Neuron (in vitro differentiated cells): ENCODE results near the gene FHOD3.

Experiments used
- H2AFZ ChIP-seq: one replicate; pipeline ENCODE4 v1.6.1; 2013; ENCODE audit warnings: low read depth, mild to moderate bottlenecking, inconsistent platforms, low read length, moderate library complexity
- H3K27me3 ChIP-seq: one replicate; pipeline ENCODE4 v1.6.1; 2013; ENCODE audit warnings: low read length; ENCODE audit not compliant: insufficient read depth
- H3K36me3 ChIP-seq: one replicate; pipeline ENCODE4 v1.6.1; 2013; ENCODE audit warnings: low read length; ENCODE audit not compliant: insufficient read depth
- H3K4me1 ChIP-seq: one replicate; pipeline ENCODE4 v1.6.1; 2013; ENCODE audit warnings: low read length; ENCODE audit not compliant: insufficient read depth
- H3K4me3 ChIP-seq: 2 replicates; pipeline ENCODE4 v1.5.1; 2013; ENCODE audit warnings: mild to moderate bottlenecking, low read length, moderate library complexity
- H3K9me3 ChIP-seq: one replicate; pipeline ENCODE4 v1.6.1; 2013; ENCODE audit warnings: low read length

The FHOD3 gene

DNA sequence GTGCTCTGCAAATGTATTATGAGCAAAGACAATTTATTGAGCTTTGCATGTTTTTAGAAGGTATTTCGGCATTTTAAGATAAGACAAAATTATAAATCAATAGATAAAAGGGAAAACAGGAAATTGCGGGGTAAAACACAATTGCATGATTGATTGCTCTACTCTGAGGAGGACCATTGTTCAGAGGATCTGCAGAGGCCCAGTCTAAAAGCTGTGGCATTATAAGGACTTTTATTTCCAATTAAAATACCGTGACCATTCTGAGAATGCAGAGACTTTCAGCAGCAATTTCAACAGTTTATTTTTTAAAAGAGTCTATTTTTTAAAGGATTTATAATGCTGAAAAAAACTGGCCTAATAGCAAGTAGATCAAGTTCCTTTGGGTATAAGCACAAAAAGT lies 469.3 kb downstream of the FHOD3 start:
- Histone ChIP-seq H3K36me3 (peaks cover 18% of the 10 kb centered on the region), H3K4me1 (peaks cover 9% of the 10 kb centered on the region), H3K9me3 (peaks cover 10% of the 10 kb centered on the region), H2AFZ (no peak overlapping the region), H3K4me3 (no peak overlapping the region), H3K27me3 (no peaks in the 10 kb centered on the region)

- Histone ChIP-seq H3K27me3 (no peaks in the 10 kb centered on the region), H3K4me1 (peaks cover 9% of the 10 kb centered on the region), H3K36me3 (peaks cover 13% of the 10 kb centered on the region), H3K4me3 (no peak overlapping the region), H2AFZ (no peak overlapping the region), H3K9me3 (peaks cover 2% of the 10 kb centered on the region)
Observed at GRCh38 chr18:36769172-36769571, 471.7 kb downstream of the FHOD3 start.

GRCh38 chr18:36769611-36770314 lies 472.2 kb downstream of the FHOD3 start:
- Histone ChIP-seq H3K9me3 (no peaks in the 10 kb centered on the region), H3K4me3 (no peak overlapping the region), H3K36me3 (peaks cover 13% of the 10 kb centered on the region), H3K4me1 (peaks cover 9% of the 10 kb centered on the region), H2AFZ (no peak overlapping the region), H3K27me3 (no peaks in the 10 kb centered on the region)

DNA sequence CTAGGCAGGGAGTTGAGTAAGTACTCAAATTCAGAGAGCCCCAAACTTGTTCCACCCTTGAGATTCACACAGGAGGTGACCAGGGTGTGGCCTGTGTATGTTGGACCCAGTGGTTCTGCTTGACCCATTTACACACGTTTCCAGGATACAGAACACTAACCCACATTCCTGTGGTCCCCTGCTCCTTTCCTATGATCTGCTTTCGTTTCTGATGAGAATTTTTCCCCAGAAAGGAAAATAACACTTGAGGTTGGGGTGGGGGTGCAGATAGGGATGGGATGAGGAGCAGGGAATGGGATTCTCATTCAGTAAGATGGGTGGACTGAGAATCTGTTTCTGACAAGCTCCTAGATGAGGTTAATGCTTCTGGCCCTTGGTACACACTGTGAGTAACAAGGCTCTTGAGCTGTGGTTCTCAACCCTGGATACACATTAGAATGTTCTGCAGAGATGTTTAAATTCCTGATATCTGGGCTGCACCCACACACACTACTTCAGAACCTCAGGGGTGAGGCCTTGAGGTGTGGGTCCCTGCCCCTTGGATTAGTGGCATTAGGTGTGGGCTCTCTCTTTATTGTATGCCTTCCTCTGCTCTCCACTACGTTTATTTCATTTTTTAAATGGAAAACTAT lies 472.9 kb downstream of the FHOD3 start:
- no peak overlapping the region for H3K4me3 ChIP-seq
- peaks cover 9% of the 10 kb centered on the region for H3K4me1 ChIP-seq
- H2AFZ ChIP-seq: no peak overlapping the region
- H3K9me3 ChIP-seq: no peaks in the 10 kb centered on the region
- H3K27me3 ChIP-seq: no peaks in the 10 kb centered on the region
- peaks cover 13% of the 10 kb centered on the region for H3K36me3 ChIP-seq

DNA sequence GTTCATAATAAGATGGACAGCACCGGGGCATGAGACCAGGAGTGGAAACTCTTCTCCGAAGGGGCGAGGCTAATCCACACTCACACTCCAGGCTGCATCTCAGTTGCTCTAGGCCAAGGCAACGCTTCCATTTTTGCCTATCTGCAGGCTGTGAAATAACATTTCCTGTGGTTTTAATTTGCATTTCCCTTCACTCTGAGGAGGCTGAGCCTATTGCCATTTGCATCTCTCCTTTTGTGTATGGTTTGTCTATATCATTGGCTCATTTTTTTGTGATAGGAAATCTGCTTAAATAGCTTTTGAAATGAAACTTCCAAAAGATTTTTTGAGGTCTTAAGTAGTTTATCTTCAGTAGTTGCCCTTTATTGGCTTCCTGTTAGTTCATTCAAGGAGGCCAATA lies 473.7 kb downstream of the FHOD3 start:
- H3K36me3 ChIP-seq: peaks cover 13% of the 10 kb centered on the region
- H3K4me1 ChIP-seq: peaks cover 9% of the 10 kb centered on the region
- no peak overlapping the region for H2AFZ ChIP-seq

GRCh38 chr18:36772241-36772723 lies 474.8 kb downstream of the FHOD3 start:
- H2AFZ ChIP-seq: no peak overlapping the region
- no peaks in the 10 kb centered on the region for H3K27me3 ChIP-seq
- peaks cover 9% of the 10 kb centered on the region for H3K4me1 ChIP-seq
- H3K36me3 ChIP-seq: peaks cover 15% of the 10 kb centered on the region
- H3K9me3 ChIP-seq: no peaks in the 10 kb centered on the region
- no peak overlapping the region for H3K4me3 ChIP-seq

More for the DNA sequence above, 473.7 kb downstream of the FHOD3 start:
- Histone ChIP-seq H3K9me3 (no peaks in the 10 kb centered on the region), H3K4me3 (no peak overlapping the region), H3K27me3 (no peaks in the 10 kb centered on the region)

- peaks cover 9% of the 10 kb centered on the region for H3K4me1 ChIP-seq
- H3K27me3 ChIP-seq: no peaks in the 10 kb centered on the region
- H2AFZ ChIP-seq: no peak overlapping the region
- H3K36me3 ChIP-seq: peaks cover 16% of the 10 kb centered on the region
- no peak overlapping the region for H3K4me3 ChIP-seq
- H3K9me3 ChIP-seq: no peaks in the 10 kb centered on the region
Observed at GRCh38 chr18:36775396-36775795, 477.9 kb downstream of the FHOD3 start.

GRCh38 chr18:36776650-36777049 lies 479.1 kb downstream of the FHOD3 start:
- Histone ChIP-seq H2AFZ (no peak overlapping the region), H3K27me3 (no peaks in the 10 kb centered on the region), H3K4me1 (no peaks in the 10 kb centered on the region), H3K4me3 (no peak overlapping the region), H3K36me3 (peaks cover 23% of the 10 kb centered on the region), H3K9me3 (no peaks in the 10 kb centered on the region)

DNA sequence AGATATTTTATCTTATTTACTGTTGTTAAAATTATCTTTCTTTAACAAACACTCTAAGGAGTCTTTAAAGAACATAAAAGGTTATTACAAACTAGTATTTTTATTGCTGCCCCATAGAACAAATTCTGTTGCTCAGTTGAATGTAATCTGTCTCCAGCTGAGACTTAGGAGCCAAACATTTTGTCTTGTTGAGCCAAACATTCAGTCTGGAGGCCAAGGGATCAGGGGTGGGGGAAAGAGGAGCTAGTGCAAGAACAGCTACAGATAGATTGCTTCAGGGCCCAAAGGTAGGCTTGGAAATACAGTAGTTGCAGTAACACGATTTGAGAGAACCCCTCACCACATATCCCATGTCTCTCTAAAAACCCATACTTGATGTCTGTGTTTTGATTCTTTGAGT lies 480.1 kb downstream of the FHOD3 start:
- Histone ChIP-seq H3K36me3 (peaks cover 23% of the 10 kb centered on the region), H3K4me3 (no peak overlapping the region), H3K9me3 (no peaks in the 10 kb centered on the region), H3K27me3 (no peaks in the 10 kb centered on the region), H2AFZ (no peak overlapping the region), H3K4me1 (no peaks in the 10 kb centered on the region)

DNA sequence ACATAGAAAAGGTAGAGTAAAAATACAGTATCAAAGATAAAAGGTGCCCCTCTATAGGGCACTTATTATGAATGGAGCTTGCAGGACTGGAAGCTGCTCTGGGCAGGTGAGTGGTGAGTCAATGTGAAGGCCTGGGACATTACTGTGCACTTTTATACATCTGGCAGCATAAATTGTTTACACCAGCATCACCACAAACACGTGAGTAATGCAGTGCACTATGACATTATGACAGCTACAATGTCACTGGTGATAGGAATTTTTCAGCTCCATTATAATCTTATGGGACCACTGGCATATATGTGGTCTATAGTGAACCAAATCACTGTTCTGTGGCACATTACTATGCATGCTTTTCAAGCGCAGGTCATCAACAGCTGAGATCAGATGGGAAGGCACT lies 483.2 kb downstream of the FHOD3 start:
- Histone ChIP-seq H3K36me3 (peaks cover 23% of the 10 kb centered on the region), H3K4me3 (no peak overlapping the region), H3K4me1 (no peaks in the 10 kb centered on the region), H2AFZ (no peak overlapping the region), H3K27me3 (no peaks in the 10 kb centered on the region), H3K9me3 (no peaks in the 10 kb centered on the region)

- Histone ChIP-seq H3K9me3 (no peaks in the 10 kb centered on the region), H3K4me1 (peaks cover 4% of the 10 kb centered on the region), H3K36me3 (peaks cover 21% of the 10 kb centered on the region), H3K4me3 (no peak overlapping the region), H3K27me3 (no peaks in the 10 kb centered on the region), H2AFZ (no peak overlapping the region)
Observed at GRCh38 chr18:36782710-36783109, 485.2 kb downstream of the FHOD3 start.

- Histone ChIP-seq H3K27me3 (no peaks in the 10 kb centered on the region), H2AFZ (no peak overlapping the region), H3K4me3 (no peak overlapping the region), H3K9me3 (no peaks in the 10 kb centered on the region), H3K36me3 (peaks cover 21% of the 10 kb centered on the region), H3K4me1 (peaks cover 4% of the 10 kb centered on the region)
Observed at GRCh38 chr18:36783792-36784191, 486.3 kb downstream of the FHOD3 start.

- no peak overlapping the region for H3K4me3 ChIP-seq
Observed at GRCh38 chr18:36786686-36787085, 489.2 kb downstream of the FHOD3 start.

More at GRCh38 chr18:36786686-36787085, 489.2 kb downstream of the FHOD3 start:
- Histone ChIP-seq H3K9me3 (no peaks in the 10 kb centered on the region), H3K36me3 (peaks cover 15% of the 10 kb centered on the region), H3K4me1 (peaks cover 4% of the 10 kb centered on the region), H3K27me3 (no peaks in the 10 kb centered on the region), H2AFZ (no peak overlapping the region)
